T-cell (primary cell): ENCODE measurements around the gene ANKRD34C. TPM values are rescaled to one million over a fixed set of nuclear protein-coding genes. Genes with fewer than 3 reads are reported as not detected.
"Not testable (repeated sequence)": the region's sequence is repeated elsewhere in the genome, so short reads cannot be mapped to it uniquely, and the experiment has no call there.

ENCODE experiments used
- ATAC-seq, 4 experiments: fragments of 200-7000 bp in 3 of 4; fragments of 150-1000 bp in 1 of 4; cut with Tn5 transposase; replicated peaks in 1 of 4; 1 replicate in 3 of 4; 2 replicates in 1 of 4; pipeline ENCODE4 v1.10.0; 2021; ENCODE audit warnings: moderate library complexity in 3 of 4, mild to moderate bottlenecking in 2 of 4, moderate number of reproducible peaks in 1 of 4
- CTCF ChIA-PET, 2 donors: fragments of 300-600 bp; sonication (Branson Sonifier 250); formaldehyde crosslinking; loops; one replicate each; lab custom pipeline; 2022; ENCODE audit warnings: antibody characterized with exemption in 2 of 2; lab: Charles Lee
- POLR2A ChIA-PET, 2 donors: fragments of 300-600 bp; sonication (Branson Sonifier 250); formaldehyde crosslinking; loops; one replicate each; lab custom pipeline; 2022; ENCODE audit warnings: antibody characterized with exemption in 2 of 2; lab: Charles Lee
- DNase-seq, 35 experiments: peaks; one replicate each; pipeline versions ENCODE4 v3.0.0 to v3.0.0-alpha.2; 2013 to 2023
- H3K27ac ChIP-seq: one replicate; pipeline ENCODE4 v1.5.1; 2013; ENCODE audit warnings: low read length
- H3K27me3 ChIP-seq, 2 experiments: replicated peaks in 1 of 2; 1 replicate in 1 of 2; 2 replicates in 1 of 2; pipeline versions ENCODE4 v1.6.1 to v1.7.0; 2013; ENCODE audit warnings: low read length in 1 of 2, mixed read lengths in 1 of 2; ENCODE audit not compliant: control insufficient read depth in 2 of 2, insufficient read depth in 2 of 2; ENCODE audit errors: extremely low read depth in 1 of 2
- H3K36me3 ChIP-seq, 2 donors: 1 replicate in 1 of 2; 2 replicates in 1 of 2; pipeline versions ENCODE4 v1.6.1 to v1.7.0; 2013; ENCODE audit warnings: low read length in 1 of 2; ENCODE audit not compliant: control insufficient read depth in 2 of 2, insufficient read depth in 1 of 2; ENCODE audit errors: extremely low read depth in 1 of 2
- H3K4me1 ChIP-seq, 2 experiments: 1 replicate in 1 of 2; 2 replicates in 1 of 2; pipeline versions ENCODE4 v1.6.1 to v1.7.0; 2013; ENCODE audit warnings: low read length in 2 of 2, mixed read lengths in 1 of 2; ENCODE audit not compliant: insufficient read depth in 2 of 2, control insufficient read depth in 1 of 2; ENCODE audit errors: extremely low read depth in 1 of 2
- H3K4me3 ChIP-seq, 2 donors: 1 replicate in 1 of 2; 2 replicates in 1 of 2; pipeline versions ENCODE4 v1.5.1 to v1.7.0; 2013; ENCODE audit warnings: mild to moderate bottlenecking in 2 of 2, low read length in 1 of 2, moderate library complexity in 1 of 2; ENCODE audit not compliant: control insufficient read depth in 1 of 2; ENCODE audit errors: extremely low read depth in 1 of 2
- H3K9me3 ChIP-seq: 2 replicates; pipeline ENCODE4 v1.7.0; 2013
- H3K27ac Mint-ChIP-seq, 2 donors: one replicate each; pipeline ENCODE4 v1.8.0; 2020 to 2021; ENCODE audit warnings: mild to moderate bottlenecking in 2 of 2, mixed read lengths in 2 of 2
- H3K27me3 Mint-ChIP-seq, 2 donors: one replicate each; pipeline ENCODE4 v1.8.0; 2021 to 2022; ENCODE audit warnings: mixed read lengths in 2 of 2
- H3K36me3 Mint-ChIP-seq: one replicate; pipeline ENCODE4 v1.8.0; 2021; ENCODE audit warnings: mixed read lengths
- H3K4me1 Mint-ChIP-seq, 3 donors: one replicate each; pipeline ENCODE4 v1.8.0; 2020 to 2022; ENCODE audit warnings: mixed read lengths in 3 of 3, mild to moderate bottlenecking in 1 of 3
- H3K4me3 Mint-ChIP-seq, 3 donors: one replicate each; pipeline ENCODE4 v1.8.0; 2020 to 2022; ENCODE audit warnings: mild to moderate bottlenecking in 3 of 3, mixed read lengths in 3 of 3, moderate library complexity in 3 of 3
- H3K9me3 Mint-ChIP-seq, 3 donors: one replicate each; pipeline ENCODE4 v1.8.0; 2020 to 2022; ENCODE audit warnings: mixed read lengths in 3 of 3
- WGBS: methylation state at CpG from one replicate; pipeline ENCODE4 v1.1.5; 2013; ENCODE audit warnings: missing lambda C conversion rate; ENCODE audit not compliant: insufficient coverage; 5-methylcytosine and 5-hydroxymethylcytosine counted together
- total RNA-seq, 35 experiments: library from RNA in 6 of 35; stranded (reverse) in 6 of 35; fragments of 120-200 nt in 1 of 35; gene quantifications; one replicate each; pipeline versions ENCODE4 v1.2.1 to v1.2.4 and lab custom pipeline; 2013 to 2026

Gene ANKRD34C
- total RNA-seq, 5 donors from 2014 or later (not counting 1 experiment from before 2014, with no cell fraction given): not detected

- Histone ChIP-seq H3K36me3 (peaks cover 12 to 61% of the 10 kb centered on the region in 2 donors), H3K27me3 (no peaks in the 10 kb centered on the region), H3K27ac (no peak overlapping the region), H3K4me3 (no peak overlapping the region), H3K4me1 (peaks cover 8 to 31% of the 10 kb centered on the region in 2 experiments), H3K9me3 (no peaks in the 10 kb centered on the region)
- H3K27me3 Mint-ChIP-seq: no peaks in the 10 kb centered on the region
- 100% methylated on average over 4 of the region's 10 CpGs for WGBS
- POLR2A ChIA-PET: interaction anchor here in 1 of 2 donors (0.5 kb wide), 1 partner anchor 812 kb away, joined by 3 read pairs; no protein-coding TSS in a partner anchor
- CTCF ChIA-PET: no interaction called here
- no peaks in the 10 kb centered on the region for H3K9me3 Mint-ChIP-seq
- DNase-seq (no peak), ATAC-seq (no peak)
- H3K4me3 Mint-ChIP-seq: no peak overlapping the region
- H3K27ac Mint-ChIP-seq: no peak overlapping the region
- peaks cover 72% of the 10 kb centered on the region for H3K36me3 Mint-ChIP-seq
- peaks cover 59 to 67% (median 65%) of the 10 kb centered on the region in 3 donors for H3K4me1 Mint-ChIP-seq
These were observed 33.3 kb downstream of the ANKRD34C start for GRCh38 chr15:79315623-79316328.

- H3K27me3 ChIP-seq: no peaks in the 10 kb centered on the region
- peaks cover 12 to 72% of the 10 kb centered on the region in 2 donors for H3K36me3 ChIP-seq
- H3K4me1 ChIP-seq: peaks cover 6 to 25% of the 10 kb centered on the region in 2 experiments
- ATAC-seq (no peak), DNase-seq (no peak)
- no peaks in the 10 kb centered on the region for H3K9me3 Mint-ChIP-seq
- no peaks in the 10 kb centered on the region for H3K27me3 Mint-ChIP-seq
- no peak overlapping the region for H3K4me3 ChIP-seq
- WGBS: 86% methylated on average over 8 of the region's 9 CpGs
- no peaks in the 10 kb centered on the region for H3K9me3 ChIP-seq
- peaks cover 83% of the 10 kb centered on the region for H3K36me3 Mint-ChIP-seq
- ChIA-PET POLR2A (no interaction called here), CTCF (no interaction called here)
- H3K4me3 Mint-ChIP-seq: no peak overlapping the region
- H3K27ac Mint-ChIP-seq: no peak overlapping the region
- no peak overlapping the region for H3K27ac ChIP-seq
- peaks cover 60 to 65% (median 64%) of the 10 kb centered on the region in 3 donors for H3K4me1 Mint-ChIP-seq
These were observed 34.3 kb downstream of the ANKRD34C start for GRCh38 chr15:79316864-79317263.

GRCh38 chr15:79319973-79320372, 37.5 kb downstream of the ANKRD34C start:
- H3K4me3 Mint-ChIP-seq, H3K9me3 Mint-ChIP-seq, POLR2A ChIA-PET, ATAC-seq, H3K4me3 ChIP-seq, H3K27ac ChIP-seq, H3K27me3 ChIP-seq, CTCF ChIA-PET, H3K27me3 Mint-ChIP-seq, DNase-seq, H3K27ac Mint-ChIP-seq, H3K9me3 ChIP-seq: not testable (repeated sequence)
- H3K4me1 Mint-ChIP-seq: peaks cover 35 to 41% (median 39%) of the 10 kb centered on the region in 3 donors
- peaks cover 89% of the 10 kb centered on the region for H3K36me3 Mint-ChIP-seq
- H3K36me3 ChIP-seq: peaks cover 11 to 78% of the 10 kb centered on the region in 2 donors
- WGBS: 100% methylated on average over 2 of the region's 9 CpGs
- H3K4me1 ChIP-seq: peaks cover 0 to 12% of the 10 kb centered on the region in 2 experiments

- no peak overlapping the region for H3K27ac ChIP-seq
- Mint-ChIP-seq H3K9me3 (no peaks in the 10 kb centered on the region), H3K4me1 (peaks cover 27 to 28% (median 27%) of the 10 kb centered on the region in 3 donors), H3K36me3 (peaks cover 88% of the 10 kb centered on the region), H3K27me3 (no peaks in the 10 kb centered on the region), H3K4me3 (no peak overlapping the region), H3K27ac (no peak overlapping the region)
- peaks cover 0 to 5% of the 10 kb centered on the region in 2 experiments for H3K4me1 ChIP-seq
- no peak for ATAC-seq
- H3K9me3 ChIP-seq: no peaks in the 10 kb centered on the region
- CTCF ChIA-PET: no interaction called here
- 91% methylated on average over 14 of the region's 14 CpGs for WGBS
- H3K36me3 ChIP-seq: peaks cover 11 to 72% of the 10 kb centered on the region in 2 donors
- no peak for DNase-seq
- POLR2A ChIA-PET: no interaction called here
- H3K27me3 ChIP-seq: no peaks in the 10 kb centered on the region
- no peak overlapping the region for H3K4me3 ChIP-seq
These were observed 39.4 kb downstream of the ANKRD34C start for GRCh38 chr15:79321876-79322275.

GRCh38 chr15:79322306-79322705, 39.8 kb downstream of the ANKRD34C start:
- peaks cover 87% of the 10 kb centered on the region for H3K36me3 Mint-ChIP-seq
- no peaks in the 10 kb centered on the region for H3K9me3 ChIP-seq
- H3K4me1 ChIP-seq: peaks cover 0 to 5% of the 10 kb centered on the region in 2 experiments
- peaks cover 11 to 70% of the 10 kb centered on the region in 2 donors for H3K36me3 ChIP-seq
- H3K27ac Mint-ChIP-seq: no peak overlapping the region
- ATAC-seq (no peak), DNase-seq (no peak)
- ChIA-PET CTCF (no interaction called here), POLR2A (no interaction called here)
- H3K27me3 Mint-ChIP-seq: no peaks in the 10 kb centered on the region
- no peak overlapping the region for H3K27ac ChIP-seq
- H3K4me3 Mint-ChIP-seq: no peak overlapping the region
- 96% methylated on average over 3 of the region's 3 CpGs for WGBS
- peaks cover 23 to 24% (median 23%) of the 10 kb centered on the region in 3 donors for H3K4me1 Mint-ChIP-seq
- H3K27me3 ChIP-seq: no peaks in the 10 kb centered on the region
- no peak overlapping the region for H3K4me3 ChIP-seq
- no peaks in the 10 kb centered on the region for H3K9me3 Mint-ChIP-seq

GRCh38 chr15:79322945-79323344, 40.4 kb downstream of the ANKRD34C start:
- peaks cover 0 to 5% of the 10 kb centered on the region in 2 experiments for H3K4me1 ChIP-seq
- ChIA-PET CTCF (no interaction called here), POLR2A (no interaction called here)
- Mint-ChIP-seq H3K9me3 (no peaks in the 10 kb centered on the region), H3K4me1 (peaks cover 17 to 18% (median 17%) of the 10 kb centered on the region in 3 donors), H3K27me3 (no peaks in the 10 kb centered on the region), H3K36me3 (peaks cover 86% of the 10 kb centered on the region), H3K4me3 (no peak overlapping the region), H3K27ac (no peak overlapping the region)
- no peak overlapping the region for H3K27ac ChIP-seq
- WGBS: 81% methylated on average over 3 of the region's 6 CpGs
- no peaks in the 10 kb centered on the region for H3K9me3 ChIP-seq
- peaks cover 7 to 67% of the 10 kb centered on the region in 2 donors for H3K36me3 ChIP-seq
- no peak for ATAC-seq
- DNase-seq: no peak
- H3K4me3 ChIP-seq: no peak overlapping the region
- no peaks in the 10 kb centered on the region for H3K27me3 ChIP-seq
